DMS79 (cell line): ENCODE results near the gene EPYC.

Source experiments
- DNase-seq: peaks from one replicate; lab custom pipeline; 2025; lab: John Stamatoyannopoulos, UW

EPYC gene, protein sequence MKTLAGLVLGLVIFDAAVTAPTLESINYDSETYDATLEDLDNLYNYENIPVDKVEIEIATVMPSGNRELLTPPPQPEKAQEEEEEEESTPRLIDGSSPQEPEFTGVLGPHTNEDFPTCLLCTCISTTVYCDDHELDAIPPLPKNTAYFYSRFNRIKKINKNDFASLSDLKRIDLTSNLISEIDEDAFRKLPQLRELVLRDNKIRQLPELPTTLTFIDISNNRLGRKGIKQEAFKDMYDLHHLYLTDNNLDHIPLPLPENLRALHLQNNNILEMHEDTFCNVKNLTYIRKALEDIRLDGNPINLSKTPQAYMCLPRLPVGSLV

DNA sequence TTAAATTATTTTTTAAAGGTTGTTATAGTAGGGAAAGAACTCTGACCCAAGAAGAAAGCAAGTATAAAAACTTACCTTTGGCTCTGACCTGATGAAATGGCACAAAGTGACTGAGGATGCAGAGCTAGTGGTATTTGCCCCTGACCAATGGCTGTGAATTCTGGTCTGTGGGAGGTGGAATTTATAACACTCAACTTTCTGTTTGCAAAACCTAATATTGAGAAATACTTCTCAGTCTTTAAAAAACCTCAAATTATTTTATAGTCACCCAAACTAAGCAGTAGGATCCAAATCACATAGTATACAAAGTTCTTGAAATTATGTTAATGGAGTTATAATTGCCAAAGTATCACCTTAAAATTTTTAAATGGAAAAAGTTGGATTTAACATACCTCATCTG is at the start of gene EPYC:
Gene EPYC, minus strand, starts transcription at position 101 of the 400 bp plus-strand sequence. CDS start 2,407 bp downstream, outside the sequence.
- no peak for DNase-seq

DNA sequence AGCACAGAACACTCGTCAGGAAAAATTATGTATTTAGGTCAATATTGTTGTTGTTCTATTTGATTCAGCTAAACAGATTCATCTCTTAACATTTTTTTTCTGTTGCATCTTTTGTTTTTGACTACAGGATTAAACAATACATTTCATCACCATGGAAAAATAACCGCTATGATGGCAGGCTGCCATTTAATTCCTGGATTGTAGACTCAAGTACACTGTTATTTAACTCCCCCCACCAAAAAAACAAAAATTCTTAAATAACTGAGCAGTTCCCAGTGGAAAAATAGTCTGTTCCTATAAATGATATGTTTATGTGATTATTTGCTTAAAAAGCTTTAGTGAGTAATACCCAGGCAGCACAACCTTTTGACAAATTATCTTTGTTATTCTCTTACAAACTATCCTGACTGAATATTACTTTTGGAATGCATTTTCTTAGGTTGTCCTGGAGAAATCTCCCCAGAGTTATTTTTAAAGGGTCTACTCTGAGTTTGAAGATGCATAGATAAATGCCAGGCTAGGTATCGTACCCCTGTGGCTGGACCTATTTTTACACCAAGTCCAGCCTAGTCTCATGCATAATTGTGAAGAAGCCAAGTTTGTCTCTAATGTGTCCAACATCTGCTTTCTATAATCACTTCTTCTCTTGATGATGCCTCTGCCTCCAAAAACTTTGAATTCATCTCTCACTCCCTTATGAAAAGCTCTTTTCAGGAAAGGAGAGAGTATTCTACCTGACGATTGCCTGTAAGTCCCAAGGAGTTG is 49.4 kb upstream of the EPYC start:
- no peak for DNase-seq

DNA sequence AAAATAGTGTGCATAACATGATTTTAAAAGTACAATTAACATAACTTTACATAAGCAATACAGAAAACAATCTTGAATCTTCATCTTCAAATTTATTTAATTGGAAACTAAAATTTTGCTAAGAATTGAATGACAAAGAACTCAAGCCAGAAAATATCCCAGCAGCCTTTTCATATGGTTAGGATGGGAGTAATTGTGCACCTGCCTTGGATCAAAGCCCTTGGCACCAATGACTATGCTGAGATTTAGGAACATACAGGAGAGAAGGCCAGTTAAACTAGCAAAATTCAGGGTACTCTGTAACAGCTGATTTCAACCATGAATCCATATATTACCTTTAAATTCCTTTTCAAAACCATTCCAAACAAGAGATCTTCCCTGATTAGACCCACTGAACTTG is 47.3 kb upstream of the EPYC start:
- DNase-seq = no peak

DNA sequence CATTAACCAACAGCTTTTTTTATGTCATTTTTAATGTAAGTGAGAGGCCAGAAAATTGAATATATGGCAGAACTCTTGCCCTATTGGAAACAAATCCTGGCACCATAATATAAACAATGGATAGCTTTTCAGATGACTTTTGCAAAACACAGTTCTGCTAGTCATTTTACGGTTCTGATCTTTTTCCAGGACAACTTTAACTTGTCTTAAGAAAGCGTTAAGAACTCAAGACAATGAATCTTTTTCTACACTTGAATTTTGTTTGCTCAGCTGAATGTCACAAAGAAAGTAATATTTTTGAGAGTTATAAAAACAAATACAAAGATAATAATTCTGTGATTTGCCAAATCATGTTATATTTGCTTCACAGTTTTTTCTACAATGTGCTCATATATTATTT is 39.8 kb upstream of the EPYC start:
- no peak for DNase-seq

DNA sequence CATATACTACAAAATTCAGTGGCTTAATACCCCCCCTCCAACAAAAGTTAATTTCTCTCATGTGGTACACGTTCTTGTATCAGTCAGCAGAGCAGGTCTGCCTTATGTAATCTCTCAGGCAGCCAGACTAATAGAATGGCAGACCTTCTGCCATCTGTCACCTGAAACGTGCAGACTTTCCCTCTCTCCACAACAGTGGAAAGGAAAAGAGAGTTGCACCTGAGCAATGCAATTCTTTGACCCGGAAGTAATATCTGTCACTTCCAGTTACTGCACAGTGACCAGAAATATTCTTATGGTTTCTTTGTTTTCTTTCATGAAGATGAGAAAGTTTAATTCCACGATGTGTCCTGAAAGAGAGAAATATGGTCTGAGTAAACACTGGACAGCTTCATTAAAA is 38.6 kb upstream of the EPYC start:
- no peak for DNase-seq

DNA sequence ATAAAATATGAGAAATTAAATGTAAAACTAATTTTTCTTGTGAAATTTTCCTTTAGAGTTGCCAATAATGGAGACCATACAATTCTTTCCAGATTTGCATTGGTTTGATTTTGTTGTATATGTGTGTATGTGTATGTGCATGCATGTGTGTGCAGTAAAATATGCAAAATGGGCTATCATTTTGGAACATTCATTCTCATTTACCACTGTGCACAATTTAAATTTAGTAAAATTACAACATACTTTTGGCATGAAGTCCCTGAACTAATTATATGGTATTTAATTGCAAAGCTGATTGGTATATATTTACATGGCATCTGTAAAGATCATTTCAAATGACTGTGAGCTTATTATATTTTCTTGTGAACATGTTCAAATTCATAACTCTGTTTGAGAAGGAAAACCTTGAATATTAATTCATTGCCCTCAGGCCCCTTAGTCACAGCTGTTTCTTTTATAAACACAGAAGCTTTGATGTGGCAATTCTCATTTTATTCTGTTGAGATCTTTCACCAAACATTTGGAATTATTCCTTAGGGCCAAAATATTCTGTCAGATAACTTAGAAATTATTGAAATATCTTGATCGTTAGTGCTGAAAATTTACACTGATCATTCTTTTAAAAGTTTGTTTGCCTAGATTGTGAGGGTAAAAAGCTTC is 35.5 kb upstream of the EPYC start:
- no peak for DNase-seq

DNA sequence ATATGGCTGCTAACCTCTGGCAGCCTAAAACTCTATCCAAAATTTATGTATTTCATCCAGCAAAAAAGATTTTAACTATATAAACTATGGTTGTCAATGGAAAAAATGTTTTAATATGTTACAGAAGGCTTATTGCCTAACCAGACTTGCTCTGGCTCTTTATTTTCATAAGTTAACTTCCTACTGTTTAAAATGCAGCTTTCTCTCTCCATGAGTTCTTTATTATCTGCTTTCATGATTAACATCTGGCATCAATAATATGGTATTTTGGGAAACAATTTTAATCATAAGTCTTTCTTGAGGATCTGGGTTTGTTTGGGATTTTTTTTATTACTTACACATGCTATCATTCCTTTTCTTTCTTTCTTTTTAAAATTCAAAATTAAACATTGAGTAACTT is 32.5 kb upstream of the EPYC start:
- no peak for DNase-seq

DNA sequence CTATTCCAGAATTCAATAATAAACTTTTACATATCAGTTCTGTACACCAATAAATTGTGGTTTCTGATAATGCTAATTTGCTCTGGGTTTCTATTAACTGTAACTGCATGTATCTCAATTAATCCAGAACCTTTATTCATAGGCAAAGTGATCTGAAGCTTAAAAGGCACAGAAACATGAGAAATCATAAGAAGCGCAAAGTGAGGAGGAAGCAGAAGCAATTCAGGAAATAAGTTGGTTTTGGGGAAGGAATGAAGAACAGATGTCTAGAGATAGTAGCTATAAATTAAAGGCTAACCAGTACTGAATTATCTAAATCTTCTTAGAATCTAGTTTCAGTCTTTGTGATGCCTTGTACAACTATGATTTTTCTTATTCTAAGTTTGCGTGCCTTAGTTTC is 28.5 kb upstream of the EPYC start:
- DNase-seq = no peak

DNA sequence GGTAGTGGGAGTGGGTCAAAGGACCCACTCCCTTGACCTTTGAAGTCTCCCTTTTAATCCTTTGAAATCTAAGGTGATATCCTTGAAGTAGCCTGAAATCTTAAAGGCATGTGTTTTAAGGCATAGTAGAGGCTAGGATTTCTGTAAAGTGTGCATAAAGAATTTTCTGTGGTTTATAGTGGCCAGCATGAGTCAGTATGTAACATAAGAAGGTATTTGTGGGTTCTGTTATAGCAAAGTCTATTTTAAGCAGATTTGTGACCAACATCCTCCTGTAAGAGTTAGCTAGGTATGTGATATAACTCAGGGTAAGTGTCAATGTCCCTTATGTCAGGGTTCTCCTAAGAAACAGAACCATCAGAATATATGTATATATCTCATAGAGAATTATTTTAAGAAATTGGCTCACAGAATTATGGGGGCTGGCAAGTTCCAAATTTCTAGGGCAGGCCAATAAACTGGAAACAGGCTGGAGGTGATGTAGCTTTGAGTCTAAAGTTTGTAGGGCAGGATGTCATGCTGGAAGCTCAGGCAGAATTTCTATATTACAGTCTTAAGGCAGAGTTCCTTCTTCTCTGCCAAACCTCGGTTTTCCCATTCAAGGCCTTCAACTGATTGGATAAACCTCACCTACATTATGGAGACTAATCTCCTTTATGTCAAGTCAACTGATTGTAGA is 18.7 kb upstream of the EPYC start:
- DNase-seq = no peak

DNA sequence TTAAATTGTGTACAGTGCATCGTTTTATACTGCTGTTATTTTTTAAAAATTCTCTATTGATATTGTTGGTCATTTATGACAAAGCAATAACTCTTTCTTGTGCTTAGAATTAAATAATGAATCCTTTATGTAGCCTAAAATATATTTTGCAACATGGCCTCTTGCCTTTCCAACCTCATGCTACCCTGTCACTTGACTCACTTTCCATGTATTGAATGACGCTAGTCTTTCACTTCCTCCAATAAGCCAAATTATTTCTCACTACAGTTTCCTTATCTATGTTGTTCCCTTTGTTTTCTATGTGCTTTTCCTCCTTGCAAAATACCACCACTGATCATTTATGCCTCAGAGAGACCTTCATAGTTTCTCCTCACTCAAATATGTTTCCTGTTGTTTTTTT is 16.3 kb upstream of the EPYC start:
- no peak for DNase-seq

DNA sequence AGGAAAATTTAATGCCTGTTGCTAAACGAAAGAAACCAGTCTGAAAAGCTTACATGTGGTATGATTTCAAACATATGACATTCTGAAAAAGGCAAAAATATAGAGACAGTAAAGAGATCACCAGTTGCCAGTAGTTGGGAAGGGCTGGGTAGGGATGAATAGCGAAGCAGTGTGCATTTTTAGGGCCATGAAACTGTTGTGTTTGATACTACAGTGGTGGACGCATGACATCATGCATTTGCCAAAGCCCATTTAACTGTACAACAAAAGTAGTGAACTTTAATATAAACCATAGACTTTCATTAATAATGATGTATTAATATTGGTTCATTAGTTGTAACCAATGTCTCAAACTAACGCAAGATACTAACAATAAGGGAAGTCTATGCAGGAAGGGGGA is 14.7 kb upstream of the EPYC start:
- DNase-seq = no peak

DNA sequence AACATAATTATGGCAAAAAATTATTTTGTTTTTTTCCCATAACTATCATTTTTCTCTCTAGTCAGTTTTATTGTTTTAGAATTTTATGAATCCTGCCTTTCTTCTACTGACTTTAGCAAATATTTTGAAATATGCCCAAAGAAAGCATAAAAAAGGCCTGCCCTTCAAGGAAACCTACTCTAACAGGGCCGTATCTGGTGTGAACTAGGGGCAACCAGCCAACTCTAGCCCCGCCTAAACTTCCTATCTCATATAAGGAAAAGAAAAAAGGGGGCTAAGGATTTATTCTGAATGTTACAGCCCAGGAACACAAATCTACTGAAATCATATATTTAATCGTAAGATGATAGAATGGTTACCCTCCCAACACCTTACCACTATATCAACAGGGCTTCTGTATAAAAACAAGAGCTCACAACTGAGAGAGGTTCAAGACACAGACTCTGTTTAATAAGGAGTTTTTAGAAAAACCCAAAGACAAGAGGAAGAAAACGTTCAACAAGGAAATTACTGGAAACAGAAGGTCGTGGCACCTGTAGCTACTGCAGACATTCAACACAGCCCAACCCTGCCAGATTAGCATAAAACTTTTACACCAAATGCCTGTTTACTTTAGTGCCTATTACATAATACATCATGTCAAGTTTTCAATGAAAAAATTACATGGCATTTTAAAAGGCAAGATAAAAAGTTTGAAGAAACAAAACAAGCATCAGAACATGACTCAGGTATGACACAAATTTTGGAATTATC is 12.9 kb upstream of the EPYC start:
- no peak for DNase-seq

DNA sequence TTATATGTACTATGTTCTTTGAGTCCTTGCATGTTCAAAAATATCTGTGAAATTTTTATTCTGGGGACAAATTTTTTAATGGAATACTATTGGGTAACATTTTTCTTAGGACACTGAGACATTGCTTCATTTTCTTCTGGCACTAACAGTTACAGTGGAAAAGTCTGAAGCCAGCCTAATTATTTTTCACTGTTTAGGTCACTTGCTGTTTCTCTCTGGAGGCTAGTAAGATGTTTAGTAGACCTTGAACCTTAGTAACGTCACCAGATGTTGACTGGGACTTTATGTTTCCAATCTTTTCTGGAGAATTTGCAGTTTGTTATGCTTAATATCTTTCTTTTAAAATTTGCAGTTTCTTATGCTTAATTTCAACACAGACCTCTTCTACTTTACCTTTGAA is 12.3 kb upstream of the EPYC start:
- no peak for DNase-seq

DNA sequence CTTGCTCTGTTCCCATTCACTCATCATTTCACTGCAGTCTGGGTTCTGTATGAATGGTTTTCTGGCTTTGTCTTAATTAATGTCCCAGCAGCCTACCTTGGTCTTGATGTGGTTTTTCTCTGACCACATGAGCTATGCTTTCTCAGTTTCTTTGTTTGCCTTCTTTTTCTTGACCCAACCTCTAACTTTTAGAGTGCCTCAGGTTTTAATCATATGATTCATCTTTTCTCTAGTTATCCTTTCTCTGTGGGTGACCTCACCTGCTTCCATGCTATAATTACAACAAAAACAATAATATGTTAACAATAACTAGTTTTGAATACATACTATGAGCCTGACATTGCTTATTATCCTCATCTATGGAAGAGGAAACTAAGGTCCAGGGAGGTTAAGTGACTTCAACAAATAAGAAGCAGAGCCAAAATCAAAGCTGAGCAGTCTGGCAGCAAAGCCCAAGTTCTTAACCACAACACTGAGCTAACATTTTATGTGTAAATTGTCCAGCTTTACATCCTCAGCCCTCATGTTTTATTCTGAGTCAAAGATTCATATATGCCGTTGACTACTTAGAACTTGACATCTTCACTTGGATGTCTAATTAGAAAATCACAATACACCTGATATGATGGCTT is 4.7 kb upstream of the EPYC start:
- no peak for DNase-seq

DNA sequence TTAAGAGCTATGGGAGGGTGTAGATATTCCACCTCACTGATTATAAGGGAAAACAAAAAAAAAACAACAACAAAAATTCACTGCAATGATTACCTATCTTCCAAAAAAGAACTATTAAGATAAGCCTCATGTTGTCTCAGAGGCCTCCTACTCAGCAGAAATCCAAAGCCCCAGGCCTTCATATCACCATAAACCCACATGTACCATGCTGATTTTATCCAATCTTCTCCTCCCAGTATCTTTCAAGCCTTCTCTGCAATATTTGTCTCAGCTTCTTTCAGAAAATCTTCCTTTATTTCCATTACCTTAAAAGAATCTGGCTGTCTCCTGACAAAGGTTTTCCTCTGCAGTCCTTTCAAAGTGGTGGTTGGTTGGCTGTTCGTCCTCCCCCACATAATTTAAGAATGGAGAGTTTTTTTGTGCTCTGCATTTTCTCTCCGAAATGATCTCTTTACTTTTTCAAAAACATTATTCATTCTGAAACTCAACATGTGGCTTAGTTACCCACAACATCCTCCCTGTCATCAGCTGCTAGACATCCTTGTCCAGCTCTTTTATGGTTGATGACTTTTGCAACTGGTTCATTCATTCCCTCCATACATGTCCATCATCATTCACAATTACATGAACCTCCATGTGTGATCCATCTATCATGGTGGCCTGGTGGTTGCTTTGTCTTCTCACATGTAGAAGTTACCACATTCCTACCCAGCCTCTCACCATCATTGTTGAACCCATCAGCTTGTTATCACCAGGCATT is 2.9 kb upstream of the EPYC start:
- DNase-seq = no peak

DNA sequence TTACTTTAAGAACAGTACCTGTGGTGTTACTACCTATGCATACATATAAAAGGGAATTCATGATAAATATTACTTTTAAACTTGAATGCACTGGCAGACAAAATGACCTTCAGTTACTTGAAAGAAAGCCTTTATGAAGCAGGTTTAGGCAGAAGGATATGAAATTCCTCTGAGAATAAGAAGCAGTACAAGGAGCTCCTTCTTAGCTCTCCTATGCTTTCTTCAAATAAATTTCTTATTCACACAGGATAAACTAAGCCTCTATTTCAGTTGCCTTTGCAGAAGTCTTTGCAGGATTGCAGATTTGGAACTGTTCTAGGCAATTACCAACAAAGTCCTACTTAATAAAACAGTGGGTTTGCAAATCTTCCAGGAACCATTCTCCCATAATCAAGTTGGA is 1.0 kb downstream of the EPYC start:
- DNase-seq = no peak

DNA sequence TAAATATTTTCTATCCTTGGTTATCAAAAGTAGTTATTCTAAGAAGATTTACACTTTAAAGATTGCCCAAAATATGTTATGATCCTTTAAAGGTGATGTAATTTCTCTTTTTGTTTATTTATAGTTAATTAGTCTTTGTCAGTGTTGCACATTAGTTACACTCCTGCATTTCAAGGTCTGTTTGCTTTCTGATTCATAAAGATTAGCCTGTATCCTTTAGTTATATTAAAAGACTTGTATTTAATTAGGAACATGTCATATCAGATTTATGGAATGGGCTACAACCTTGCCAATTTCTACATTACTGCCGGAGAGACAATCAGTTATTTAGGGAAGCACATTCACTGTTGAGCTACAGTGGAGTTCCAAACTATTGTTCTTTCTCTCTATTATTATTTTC is 3.5 kb downstream of the EPYC start:
- no peak for DNase-seq

DNA sequence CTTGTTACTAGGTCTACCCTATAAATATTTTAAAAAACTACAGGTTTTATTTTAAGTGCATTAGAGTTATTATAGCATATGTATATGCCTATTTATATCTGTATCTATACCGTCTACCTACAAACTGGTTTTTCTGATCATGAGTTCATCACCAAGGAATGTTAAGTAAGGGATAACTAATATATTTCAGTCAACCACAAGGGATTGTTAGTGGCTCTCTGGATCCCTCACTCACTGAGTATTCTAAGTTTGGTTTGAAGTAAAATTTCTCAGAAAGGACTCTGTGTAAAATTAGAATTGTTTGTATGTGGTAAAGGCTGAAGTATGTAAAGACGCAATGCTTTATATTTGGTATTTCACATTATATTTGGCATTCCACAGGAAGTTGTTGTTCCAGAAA is 4.8 kb downstream of the EPYC start:
- DNase-seq = no peak

DNA sequence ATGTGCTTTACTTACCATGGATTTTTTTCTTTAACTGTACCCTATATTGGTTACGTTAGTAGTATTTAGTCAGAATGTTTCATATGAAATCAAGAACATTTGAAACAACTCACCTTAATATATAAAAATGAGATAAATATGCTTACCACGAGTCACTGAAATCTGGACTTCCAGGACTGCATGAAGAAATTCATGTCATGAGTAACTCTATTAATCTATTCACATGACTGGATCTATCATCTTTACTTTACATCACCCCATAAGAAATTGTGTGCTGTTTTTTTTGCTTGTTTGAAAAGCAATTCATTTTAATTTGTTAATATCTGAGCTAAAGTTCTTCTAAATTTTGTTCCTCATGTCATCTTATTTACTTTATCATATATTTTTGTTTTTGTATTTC is 5.2 kb downstream of the EPYC start:
- DNase-seq = no peak

DNA sequence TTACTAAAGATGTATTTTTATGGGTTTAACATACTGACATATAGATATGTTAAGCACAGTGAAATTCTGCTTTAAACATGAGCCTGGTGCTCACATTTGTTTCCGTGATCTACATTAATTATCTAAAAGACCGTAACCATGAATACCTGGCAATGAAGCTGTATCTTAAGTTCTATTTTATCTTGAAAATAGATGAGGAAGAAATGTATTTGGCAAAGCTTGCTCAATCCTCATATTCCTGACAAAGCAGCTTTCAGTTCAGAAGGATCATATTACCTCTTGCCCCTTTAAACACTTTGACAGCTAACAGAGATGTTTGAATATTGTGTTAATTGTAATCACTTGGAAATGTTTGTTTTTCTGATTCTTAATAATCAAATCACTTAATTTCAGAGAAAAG is 9.8 kb downstream of the EPYC start:
- DNase-seq = no peak
